HepG2 (cell line): ENCODE data around the gene TBC1D10B. TPM values are rescaled to one million over a fixed set of nuclear protein-coding genes. Genes with fewer than 3 reads are reported as not detected.

ENCODE experiments used
- FOXK2 ChIP-seq: fragments of 450-650 bp; IDR thresholded peaks from 2 replicates; pipeline ENCODE4 v1.6.1; 2016
- KDM1A ChIP-seq: IDR thresholded peaks from 2 replicates; pipeline ENCODE4 v1.6.1; 2016; ENCODE audit warnings: missing compliant biosample characterization
- MAFG ChIP-seq: sonication (generic); formaldehyde crosslinking; IDR thresholded peaks from 2 replicates; pipeline ENCODE4 v1.5.1; 2020; ENCODE audit warnings: mild to moderate bottlenecking, missing genetic modification reagents
- MZF1 ChIP-seq: sonication (generic); formaldehyde crosslinking; IDR thresholded peaks from 2 replicates; pipeline ENCODE4 v1.8.1; 2023; ENCODE audit warnings: mild to moderate bottlenecking, missing genetic modification reagents, borderline replicate concordance
- NFKBIZ ChIP-seq: IDR thresholded peaks from 2 replicates; pipeline ENCODE4 v1.6.1; 2018; ENCODE audit warnings: missing genetic modification reagents, missing compliant biosample characterization
- POLR2G ChIP-seq: fragments of 200-400 bp; formaldehyde crosslinking; IDR thresholded peaks from 2 replicates; pipeline ENCODE4 v1.6.1; 2018; ENCODE audit warnings: mild to moderate bottlenecking, low read depth, low read length, moderate library complexity
- SIN3A ChIP-seq: IDR thresholded peaks from 2 replicates; pipeline ENCODE4 v1.6.1; 2011; ENCODE audit warnings: low read depth, mild to moderate bottlenecking, control low read depth, low read length, borderline replicate concordance
- SMARCE1 ChIP-seq: fragments of 450-650 bp; IDR thresholded peaks from 2 replicates; pipeline ENCODE4 v1.6.1; 2017; ENCODE audit warnings: borderline replicate concordance
- SMYD3 ChIP-seq: sonication (generic); formaldehyde crosslinking; IDR thresholded peaks from 2 replicates; pipeline ENCODE4 v1.8.1; 2023; ENCODE audit warnings: mild to moderate bottlenecking, missing genetic modification reagents
- ZFAT ChIP-seq: sonication (generic); formaldehyde crosslinking; conservative IDR thresholded peaks from 2 replicates; pipeline ENCODE4 v1.8.1; 2023; ENCODE audit warnings: missing genetic modification reagents, inconsistent platforms
- ZNF17 ChIP-seq: sonication (generic); formaldehyde crosslinking; IDR thresholded peaks from 2 replicates; pipeline ENCODE4 v1.5.0; 2020; ENCODE audit warnings: mild to moderate bottlenecking, missing genetic modification reagents
- ZNF431 ChIP-seq: sonication (generic); formaldehyde crosslinking; IDR thresholded peaks from 2 replicates; pipeline ENCODE4 v1.9.0; 2022; ENCODE audit warnings: missing genetic modification reagents, low read depth, mild to moderate bottlenecking, borderline replicate concordance
- ZNF484 ChIP-seq: sonication (generic); formaldehyde crosslinking; IDR thresholded peaks from 2 replicates; pipeline ENCODE4 v1.5.1; 2020; ENCODE audit warnings: mild to moderate bottlenecking, low read depth, missing genetic modification reagents, borderline replicate concordance
- ZNF709 ChIP-seq: sonication (generic); formaldehyde crosslinking; IDR thresholded peaks from 2 replicates; pipeline ENCODE4 v1.5.0; 2020; ENCODE audit warnings: mild to moderate bottlenecking, missing genetic modification reagents
- polyA plus RNA-seq, 8 experiments: library from polyadenylated mRNA; depleted of rRNA in 3 of 8; stranded (reverse) in 7 of 8; unstranded in 1 of 8; fragments of >200 nt; fragmentation: Illumina TruSeq in 4 of 8; extraction: Trizol in 4 of 8; gene quantifications; 2 replicates each; pipeline versions ENCODE4 v1.2.1 to v1.2.3, GENCODE V29; 2011 to 2016; ENCODE audit warnings: low read depth in 4 of 8, missing spikeins in 1 of 8, mixed read lengths in 1 of 8; ENCODE audit not compliant: insufficient read depth in 1 of 8
- total RNA-seq, 5 experiments: library from RNA; depleted of rRNA; stranded (reverse); fragments of >200 nt; fragmentation: Illumina TruSeq; extraction: Trizol; gene quantifications; 2 replicates each; pipeline ENCODE4 v1.2.3, GENCODE V29; 2016; ENCODE audit warnings: low read depth in 1 of 5
- TF ChIP-seq, protein P1 (sequence below), 2 experiments: fragments of 450-650 bp in 1 of 2; sonication (generic) in 1 of 2; formaldehyde crosslinking in 1 of 2; IDR thresholded peaks; 2 replicates each; pipeline versions ENCODE4 v1.6.1 to v1.8.0; 2016 to 2022; ENCODE audit warnings: antibody characterized with exemption in 1 of 2, mild to moderate bottlenecking in 1 of 2, missing genetic modification reagents in 1 of 2
- TF ChIP-seq, protein P2 (sequence below): IDR thresholded peaks from 2 replicates; pipeline ENCODE4 v1.6.1; 2016
- TF ChIP-seq, protein P3 (sequence below): sonication (generic); formaldehyde crosslinking; IDR thresholded peaks from 2 replicates; pipeline ENCODE4 v1.5.0; 2020; ENCODE audit warnings: missing genetic modification reagents

TBC1D10B gene
- total and polyA plus RNA-seq, 2 of the 13 experiments (the other 11 are each of a cell fraction or from before 2014, with no cell fraction given): 15.7 to 24.8 TPM

DNA sequence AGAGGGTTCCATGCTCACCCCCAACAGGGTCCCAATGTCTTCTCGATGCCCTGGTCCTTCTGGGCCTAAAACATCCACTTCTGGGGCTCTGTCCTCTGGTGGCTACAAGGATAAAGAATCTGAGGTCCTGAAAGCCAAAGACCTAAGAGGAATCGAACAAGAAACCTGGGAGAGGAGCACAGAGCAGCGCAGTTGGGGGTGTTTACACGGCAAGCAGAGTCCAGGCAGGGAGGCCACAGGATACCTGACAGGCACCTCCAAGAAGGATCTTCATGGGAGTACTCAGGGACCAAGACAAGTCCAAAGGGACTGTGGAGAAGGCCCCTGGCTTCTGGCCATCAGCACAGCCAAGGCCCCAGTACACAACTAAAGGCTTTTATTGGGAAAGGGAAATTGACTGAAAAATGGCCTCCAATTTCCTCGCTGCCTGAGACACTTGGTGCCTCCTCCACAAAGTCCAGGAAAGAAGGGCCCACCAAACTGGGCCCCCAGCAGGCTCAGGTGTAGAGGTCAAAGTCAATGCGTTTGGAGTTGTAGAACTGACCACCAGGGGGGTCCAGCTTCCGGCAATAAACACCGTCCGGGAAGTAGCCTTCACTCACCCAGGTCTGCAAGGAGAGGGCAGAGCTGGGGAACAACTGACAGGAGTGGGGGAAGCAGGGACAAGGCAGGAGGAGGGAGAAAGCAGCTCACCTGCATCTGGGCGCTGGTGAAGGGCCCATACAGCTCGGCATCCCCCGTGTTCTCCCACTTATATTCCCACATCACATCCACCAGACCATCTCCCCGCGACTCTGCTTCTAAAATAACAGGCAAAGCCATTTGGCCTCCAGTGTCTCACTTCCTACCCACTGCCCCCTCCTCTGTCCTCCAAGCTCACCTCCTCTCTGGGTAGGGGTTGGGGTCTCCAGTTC, 17.5 kb downstream of the TBC1D10B start (continued):
- TF ChIP-seq, protein P1, sequence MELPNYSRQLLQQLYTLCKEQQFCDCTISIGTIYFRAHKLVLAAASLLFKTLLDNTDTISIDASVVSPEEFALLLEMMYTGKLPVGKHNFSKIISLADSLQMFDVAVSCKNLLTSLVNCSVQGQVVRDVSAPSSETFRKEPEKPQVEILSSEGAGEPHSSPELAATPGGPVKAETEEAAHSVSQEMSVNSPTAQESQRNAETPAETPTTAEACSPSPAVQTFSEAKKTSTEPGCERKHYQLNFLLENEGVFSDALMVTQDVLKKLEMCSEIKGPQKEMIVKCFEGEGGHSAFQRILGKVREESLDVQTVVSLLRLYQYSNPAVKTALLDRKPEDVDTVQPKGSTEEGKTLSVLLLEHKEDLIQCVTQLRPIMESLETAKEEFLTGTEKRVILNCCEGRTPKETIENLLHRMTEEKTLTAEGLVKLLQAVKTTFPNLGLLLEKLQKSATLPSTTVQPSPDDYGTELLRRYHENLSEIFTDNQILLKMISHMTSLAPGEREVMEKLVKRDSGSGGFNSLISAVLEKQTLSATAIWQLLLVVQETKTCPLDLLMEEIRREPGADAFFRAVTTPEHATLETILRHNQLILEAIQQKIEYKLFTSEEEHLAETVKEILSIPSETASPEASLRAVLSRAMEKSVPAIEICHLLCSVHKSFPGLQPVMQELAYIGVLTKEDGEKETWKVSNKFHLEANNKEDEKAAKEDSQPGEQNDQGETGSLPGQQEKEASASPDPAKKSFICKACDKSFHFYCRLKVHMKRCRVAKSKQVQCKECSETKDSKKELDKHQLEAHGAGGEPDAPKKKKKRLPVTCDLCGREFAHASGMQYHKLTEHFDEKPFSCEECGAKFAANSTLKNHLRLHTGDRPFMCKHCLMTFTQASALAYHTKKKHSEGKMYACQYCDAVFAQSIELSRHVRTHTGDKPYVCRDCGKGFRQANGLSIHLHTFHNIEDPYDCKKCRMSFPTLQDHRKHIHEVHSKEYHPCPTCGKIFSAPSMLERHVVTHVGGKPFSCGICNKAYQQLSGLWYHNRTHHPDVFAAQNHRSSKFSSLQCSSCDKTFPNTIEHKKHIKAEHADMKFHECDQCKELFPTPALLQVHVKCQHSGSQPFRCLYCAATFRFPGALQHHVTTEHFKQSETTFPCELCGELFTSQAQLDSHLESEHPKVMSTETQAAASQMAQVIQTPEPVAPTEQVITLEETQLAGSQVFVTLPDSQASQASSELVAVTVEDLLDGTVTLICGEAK (IDR thresholded peaks at IDR 0.05): no peak
- TF ChIP-seq, protein P1 (CRISPR knock-in tag; IDR thresholded peaks at IDR 0.05): no peak
- TF ChIP-seq SMYD3: no peak
- no peak for TF ChIP-seq KDM1A (CRISPR knock-in tag)
- TF ChIP-seq ZNF709: no peak
- TF ChIP-seq, protein P2, sequence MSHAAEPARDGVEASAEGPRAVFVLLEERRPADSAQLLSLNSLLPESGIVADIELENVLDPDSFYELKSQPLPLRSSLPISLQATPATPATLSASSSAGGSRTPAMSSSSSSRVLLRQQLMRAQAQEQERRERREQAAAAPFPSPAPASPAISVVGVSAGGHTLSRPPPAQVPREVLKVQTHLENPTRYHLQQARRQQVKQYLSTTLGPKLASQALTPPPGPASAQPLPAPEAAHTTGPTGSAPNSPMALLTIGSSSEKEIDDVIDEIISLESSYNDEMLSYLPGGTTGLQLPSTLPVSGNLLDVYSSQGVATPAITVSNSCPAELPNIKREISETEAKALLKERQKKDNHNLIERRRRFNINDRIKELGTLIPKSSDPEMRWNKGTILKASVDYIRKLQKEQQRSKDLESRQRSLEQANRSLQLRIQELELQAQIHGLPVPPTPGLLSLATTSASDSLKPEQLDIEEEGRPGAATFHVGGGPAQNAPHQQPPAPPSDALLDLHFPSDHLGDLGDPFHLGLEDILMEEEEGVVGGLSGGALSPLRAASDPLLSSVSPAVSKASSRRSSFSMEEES (CRISPR knock-in tag): no peak
- peak; percentile 23; the same call in 1 of the 2 replicates for TF ChIP-seq FOXK2
- TF ChIP-seq MAFG: no peak
- TF ChIP-seq ZNF17: no peak
- peak; percentile 26 for TF ChIP-seq POLR2G
- TF ChIP-seq SMARCE1: no peak
- no peak for TF ChIP-seq ZFAT
- no peak for TF ChIP-seq ZNF484
- TF ChIP-seq ZNF431 (CRISPR knock-in tag): no peak
- 0 out of 2 replicates have a peak, but pooled peaks have one; percentile 37 for TF ChIP-seq NFKBIZ (CRISPR knock-in tag)
- TF ChIP-seq SIN3A: no peak
- TF ChIP-seq, protein P3, sequence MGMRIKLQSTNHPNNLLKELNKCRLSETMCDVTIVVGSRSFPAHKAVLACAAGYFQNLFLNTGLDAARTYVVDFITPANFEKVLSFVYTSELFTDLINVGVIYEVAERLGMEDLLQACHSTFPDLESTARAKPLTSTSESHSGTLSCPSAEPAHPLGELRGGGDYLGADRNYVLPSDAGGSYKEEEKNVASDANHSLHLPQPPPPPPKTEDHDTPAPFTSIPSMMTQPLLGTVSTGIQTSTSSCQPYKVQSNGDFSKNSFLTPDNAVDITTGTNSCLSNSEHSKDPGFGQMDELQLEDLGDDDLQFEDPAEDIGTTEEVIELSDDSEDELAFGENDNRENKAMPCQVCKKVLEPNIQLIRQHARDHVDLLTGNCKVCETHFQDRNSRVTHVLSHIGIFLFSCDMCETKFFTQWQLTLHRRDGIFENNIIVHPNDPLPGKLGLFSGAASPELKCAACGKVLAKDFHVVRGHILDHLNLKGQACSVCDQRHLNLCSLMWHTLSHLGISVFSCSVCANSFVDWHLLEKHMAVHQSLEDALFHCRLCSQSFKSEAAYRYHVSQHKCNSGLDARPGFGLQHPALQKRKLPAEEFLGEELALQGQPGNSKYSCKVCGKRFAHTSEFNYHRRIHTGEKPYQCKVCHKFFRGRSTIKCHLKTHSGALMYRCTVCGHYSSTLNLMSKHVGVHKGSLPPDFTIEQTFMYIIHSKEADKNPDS (CRISPR knock-in tag): no peak
- TF ChIP-seq MZF1: no peak; the same call in 1 of the 2 replicates
